GM21723 (cell line): ENCODE data around the gene TSHZ2.

ENCODE experiments used
- ATAC-seq: cut with Tn5 transposase; IDR thresholded peaks from one replicate; pipeline ENCODE4 v1.9.1; 2021; ENCODE audit warnings: mild to moderate bottlenecking, moderate library complexity; ENCODE audit not compliant: unreplicated experiment

TSHZ2 gene

GRCh38 chr20:53159160-53159559 is 187.0 kb downstream of the TSHZ2 start:
- no peak for ATAC-seq

GRCh38 chr20:53161073-53161472 is 188.9 kb downstream of the TSHZ2 start:
- no peak for ATAC-seq

- ATAC-seq, result no peak
Observed at GRCh38 chr20:53161473-53161872, 189.3 kb downstream of the TSHZ2 start.

- ATAC-seq, result no peak
Observed at GRCh38 chr20:53162251-53162835, 190.2 kb downstream of the TSHZ2 start.

- ATAC-seq, result no peak
Observed at GRCh38 chr20:53163486-53163885, 191.3 kb downstream of the TSHZ2 start.

- ATAC-seq, result no peak
Observed at GRCh38 chr20:53164072-53164471, 191.9 kb downstream of the TSHZ2 start.

- no peak for ATAC-seq
Observed at GRCh38 chr20:53165452-53165851, 193.3 kb downstream of the TSHZ2 start.

GRCh38 chr20:53168491-53168890 is 196.3 kb downstream of the TSHZ2 start:
- no peak for ATAC-seq

- no peak for ATAC-seq
Observed at GRCh38 chr20:53170196-53170595, 198.0 kb downstream of the TSHZ2 start.

- no peak for ATAC-seq
Observed at GRCh38 chr20:53171065-53171464, 198.9 kb downstream of the TSHZ2 start.

- no peak for ATAC-seq
Observed at GRCh38 chr20:53174454-53174853, 202.3 kb downstream of the TSHZ2 start.

- no peak for ATAC-seq
Observed at GRCh38 chr20:53175135-53175780, 203.1 kb downstream of the TSHZ2 start.

- no peak for ATAC-seq
Observed at GRCh38 chr20:53176134-53176533, 204.0 kb downstream of the TSHZ2 start.

- no peak for ATAC-seq
Observed at GRCh38 chr20:53177687-53178086, 205.5 kb downstream of the TSHZ2 start.

GRCh38 chr20:53179749-53180148 is 207.6 kb downstream of the TSHZ2 start:
- no peak for ATAC-seq

GRCh38 chr20:53180928-53181362 is 208.8 kb downstream of the TSHZ2 start:
- ATAC-seq, result no peak

- ATAC-seq, result no peak
Observed at GRCh38 chr20:53181866-53182376, 209.8 kb downstream of the TSHZ2 start.

GRCh38 chr20:53183181-53183580 is 211.0 kb downstream of the TSHZ2 start:
- no peak for ATAC-seq

- ATAC-seq, result no peak
Observed at GRCh38 chr20:53186635-53187034, 214.5 kb downstream of the TSHZ2 start.

- ATAC-seq, result no peak
Observed at GRCh38 chr20:53187392-53188068, 215.4 kb downstream of the TSHZ2 start.

- ATAC-seq, result no peak
Observed at GRCh38 chr20:53190225-53190624, 218.1 kb downstream of the TSHZ2 start.

GRCh38 chr20:53191957-53192356 is 219.8 kb downstream of the TSHZ2 start:
- no peak for ATAC-seq
